Brain microvascular endothelial cell (primary cell): ENCODE results near the gene ALX4.

Source experiments
- DNase-seq: peaks from one replicate; pipeline ENCODE4 v3.0.0-alpha.2; 2020
- H3K27ac ChIP-seq: fragments of 250-450 bp; sonication (Bioruptor Pico); 2 replicates; pipeline ENCODE4 v1.5.1; 2020; ENCODE audit warnings: mild to moderate bottlenecking, moderate library complexity
- H3K27me3 ChIP-seq: fragments of 250-450 bp; sonication (Bioruptor Pico); replicated peaks from 2 replicates; pipeline ENCODE4 v1.5.1; 2020; ENCODE audit warnings: mild to moderate bottlenecking
- H3K36me3 ChIP-seq: fragments of 250-450 bp; sonication (Bioruptor Pico); replicated peaks from 2 replicates; pipeline ENCODE4 v1.5.1; 2020; ENCODE audit warnings: mild to moderate bottlenecking
- H3K4me3 ChIP-seq: 2 replicates; pipeline ENCODE4 v1.5.1; 2011; ENCODE audit warnings: low read depth, mild to moderate bottlenecking, control low read depth, low read length, moderate library complexity
- in situ Hi-C: cut with HindIII; loops from 2 replicates; pipeline ENCODE4 v1.10.0; 2017; ENCODE audit warnings: low sequenced_read_pairs, low pct_ligation_motif_present
- TF ChIP-seq, protein P1 (sequence below): IDR thresholded peaks from 2 replicates; pipeline ENCODE4 v1.5.1; 2011; ENCODE audit warnings: low read depth, mild to moderate bottlenecking, moderate library complexity, low read length, control low read depth, inconsistent platforms; ENCODE audit errors: missing control alignments

ALX4 gene

DNA sequence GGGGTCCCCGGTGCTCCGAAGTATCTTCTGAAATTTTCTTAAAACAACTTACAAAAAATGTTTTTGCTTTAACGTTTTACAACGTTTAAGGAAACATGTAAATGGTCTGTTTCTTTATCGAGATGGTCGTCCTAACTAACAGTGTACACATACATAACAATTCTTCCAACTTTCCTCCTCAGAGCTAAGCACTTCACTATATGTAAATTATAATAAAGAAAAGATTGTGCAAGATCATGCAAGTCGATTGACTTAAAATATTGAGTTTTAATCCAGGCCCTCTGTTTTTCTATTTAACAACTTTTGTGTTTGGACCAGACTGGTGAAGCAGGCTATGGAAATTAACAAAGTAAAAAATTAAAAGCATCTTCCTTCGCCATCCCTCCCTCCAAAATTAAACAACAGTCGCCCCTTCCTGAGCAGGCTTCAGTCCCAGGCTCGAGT is 4.9 kb downstream of the ALX4 start:
- in situ Hi-C loops = loop anchor here (25.0 kb wide), 1 partner anchor 193 kb away; no protein-coding TSS in a partner anchor
- Histone ChIP-seq H3K36me3 (no peaks in the 10 kb centered on the region), H3K27ac (no peak overlapping the region), H3K4me3 (no peak overlapping the region), H3K27me3 (peaks cover 85% of the 10 kb centered on the region)
- no peak for DNase-seq
- TF ChIP-seq, protein P1, sequence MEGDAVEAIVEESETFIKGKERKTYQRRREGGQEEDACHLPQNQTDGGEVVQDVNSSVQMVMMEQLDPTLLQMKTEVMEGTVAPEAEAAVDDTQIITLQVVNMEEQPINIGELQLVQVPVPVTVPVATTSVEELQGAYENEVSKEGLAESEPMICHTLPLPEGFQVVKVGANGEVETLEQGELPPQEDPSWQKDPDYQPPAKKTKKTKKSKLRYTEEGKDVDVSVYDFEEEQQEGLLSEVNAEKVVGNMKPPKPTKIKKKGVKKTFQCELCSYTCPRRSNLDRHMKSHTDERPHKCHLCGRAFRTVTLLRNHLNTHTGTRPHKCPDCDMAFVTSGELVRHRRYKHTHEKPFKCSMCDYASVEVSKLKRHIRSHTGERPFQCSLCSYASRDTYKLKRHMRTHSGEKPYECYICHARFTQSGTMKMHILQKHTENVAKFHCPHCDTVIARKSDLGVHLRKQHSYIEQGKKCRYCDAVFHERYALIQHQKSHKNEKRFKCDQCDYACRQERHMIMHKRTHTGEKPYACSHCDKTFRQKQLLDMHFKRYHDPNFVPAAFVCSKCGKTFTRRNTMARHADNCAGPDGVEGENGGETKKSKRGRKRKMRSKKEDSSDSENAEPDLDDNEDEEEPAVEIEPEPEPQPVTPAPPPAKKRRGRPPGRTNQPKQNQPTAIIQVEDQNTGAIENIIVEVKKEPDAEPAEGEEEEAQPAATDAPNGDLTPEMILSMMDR = no peak

DNA sequence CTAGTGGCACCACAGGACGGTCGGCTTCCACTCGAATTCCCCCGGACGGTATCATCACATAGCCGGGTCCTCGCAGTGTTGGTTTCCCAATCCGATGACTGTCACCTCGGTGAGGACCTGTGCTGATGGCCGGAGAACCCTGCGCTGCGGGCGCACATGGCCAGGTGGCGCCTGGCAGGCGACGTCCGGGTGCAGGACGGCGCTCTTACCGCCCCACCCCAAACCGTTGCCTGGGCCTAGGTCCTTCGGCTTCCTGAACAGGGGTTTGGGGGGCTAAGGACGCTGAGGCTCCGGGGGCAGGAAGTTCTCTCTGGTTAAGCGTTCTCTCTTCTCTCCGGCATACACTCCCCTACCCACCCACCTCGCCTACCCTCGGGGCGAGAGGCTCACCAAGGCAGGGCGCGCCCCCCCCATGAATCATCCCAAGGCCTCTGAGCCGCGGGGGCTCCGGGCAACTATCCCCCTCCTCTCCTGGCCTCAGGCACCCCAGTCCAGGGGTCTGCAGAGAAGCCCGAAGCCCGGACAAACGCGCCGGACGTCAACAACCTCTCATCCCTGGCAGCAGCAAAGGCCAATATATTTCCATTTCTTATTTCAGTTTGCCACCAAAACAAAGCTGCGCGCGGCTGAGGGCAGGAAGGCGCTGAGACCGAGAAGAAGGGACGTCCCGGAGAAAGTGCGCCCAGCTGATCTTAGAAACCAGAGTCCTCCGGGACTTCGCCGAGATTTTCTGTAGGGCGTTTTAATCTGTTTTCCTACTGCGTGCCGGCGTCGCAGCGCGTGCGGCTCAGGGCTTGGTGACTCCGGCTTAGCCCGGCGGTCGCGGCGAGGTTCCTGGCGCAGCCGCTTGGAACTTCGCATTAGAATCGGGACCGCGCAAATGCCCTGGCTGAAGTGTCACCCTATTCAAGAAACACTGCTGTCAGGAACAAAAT is 5.6 kb downstream of the ALX4 start:
- in situ Hi-C loops = loop anchor here (25.0 kb wide), 1 partner anchor 192 kb away; no protein-coding TSS in a partner anchor
- Histone ChIP-seq H3K36me3 (no peaks in the 10 kb centered on the region), H3K27ac (no peak overlapping the region), H3K4me3 (no peak overlapping the region), H3K27me3 (peaks cover 79% of the 10 kb centered on the region)
- TF ChIP-seq, protein P1 = no peak
- peak; percentile 10 for DNase-seq

DNA sequence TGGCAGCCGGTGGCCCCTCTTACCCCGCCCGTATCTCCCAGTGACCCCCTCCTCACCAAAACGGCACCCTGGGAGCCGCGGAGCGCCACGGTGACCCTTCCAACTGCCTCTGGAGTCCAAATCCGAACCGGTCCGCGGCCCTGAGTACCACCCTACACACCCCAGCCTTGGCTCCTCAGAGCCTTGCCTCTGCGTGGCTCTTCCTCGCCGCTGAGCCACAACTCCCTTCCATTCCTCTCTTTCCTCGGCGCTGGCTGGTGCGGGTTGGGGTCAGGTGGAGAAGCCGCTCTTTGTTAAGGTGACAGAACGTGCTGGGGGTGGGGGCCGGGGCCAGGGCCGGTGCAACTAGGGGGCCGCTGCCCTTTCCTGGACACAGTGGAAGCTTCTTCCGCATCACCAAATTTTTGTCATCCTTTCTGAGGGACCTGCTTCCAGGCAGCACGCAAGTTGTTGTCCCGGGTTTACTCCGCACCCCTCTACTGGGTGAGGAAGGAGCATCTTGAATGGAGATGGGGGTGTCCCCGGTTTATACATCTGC is 6.5 kb downstream of the ALX4 start:
- in situ Hi-C loops = loop anchor here (25.0 kb wide), 1 partner anchor 191 kb away; no protein-coding TSS in a partner anchor
- no peak for DNase-seq

DNA sequence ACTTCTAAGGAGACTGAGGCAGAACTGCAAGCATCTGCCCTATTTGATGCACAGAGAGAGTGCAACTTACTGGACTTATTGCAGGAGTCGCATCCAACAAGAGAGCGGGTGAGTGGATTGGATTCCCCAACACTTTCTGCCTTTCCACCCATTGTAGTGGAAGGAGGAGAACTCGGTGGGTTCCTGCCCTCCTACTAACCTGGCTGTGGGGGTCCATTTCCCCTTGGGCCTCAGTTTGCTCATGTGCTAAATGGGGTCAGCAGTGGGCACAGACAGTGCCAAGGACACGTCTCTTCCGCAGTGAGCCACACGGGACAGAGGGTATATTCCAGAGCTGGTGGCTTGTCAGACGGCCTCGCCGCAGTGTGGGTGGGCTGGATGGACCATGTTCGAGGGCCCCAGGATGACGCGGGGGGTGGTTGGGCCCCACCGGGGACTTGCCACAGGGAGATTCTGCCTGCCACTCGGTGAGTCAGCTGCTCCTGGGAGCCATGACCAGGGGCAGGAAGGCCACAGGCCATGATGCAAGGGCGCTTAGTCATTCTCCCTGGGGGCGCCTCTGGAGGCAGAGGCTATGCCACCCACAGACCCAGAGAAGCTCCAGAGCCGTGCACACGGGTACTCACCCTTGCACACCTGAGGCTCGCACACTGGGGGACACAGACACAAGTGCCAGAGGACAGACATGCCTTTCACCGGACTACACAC is 8.2 kb downstream of the ALX4 start:
- in situ Hi-C loops = loop anchor here (25.0 kb wide), 1 partner anchor 189 kb away; no protein-coding TSS in a partner anchor
- H3K36me3 ChIP-seq = no peaks in the 10 kb centered on the region
- TF ChIP-seq, protein P1 = no peak
- H3K27me3 ChIP-seq = peaks cover 55% of the 10 kb centered on the region
- no peak overlapping the region for H3K4me3 ChIP-seq
- H3K27ac ChIP-seq = no peak overlapping the region
- peak; percentile 8 for DNase-seq

More for the DNA sequence above, 6.5 kb downstream of the ALX4 start:
- no peaks in the 10 kb centered on the region for H3K36me3 ChIP-seq
- no peak overlapping the region for H3K4me3 ChIP-seq
- H3K27me3 ChIP-seq = peaks cover 72% of the 10 kb centered on the region
- TF ChIP-seq, protein P1 = no peak
- no peak overlapping the region for H3K27ac ChIP-seq

DNA sequence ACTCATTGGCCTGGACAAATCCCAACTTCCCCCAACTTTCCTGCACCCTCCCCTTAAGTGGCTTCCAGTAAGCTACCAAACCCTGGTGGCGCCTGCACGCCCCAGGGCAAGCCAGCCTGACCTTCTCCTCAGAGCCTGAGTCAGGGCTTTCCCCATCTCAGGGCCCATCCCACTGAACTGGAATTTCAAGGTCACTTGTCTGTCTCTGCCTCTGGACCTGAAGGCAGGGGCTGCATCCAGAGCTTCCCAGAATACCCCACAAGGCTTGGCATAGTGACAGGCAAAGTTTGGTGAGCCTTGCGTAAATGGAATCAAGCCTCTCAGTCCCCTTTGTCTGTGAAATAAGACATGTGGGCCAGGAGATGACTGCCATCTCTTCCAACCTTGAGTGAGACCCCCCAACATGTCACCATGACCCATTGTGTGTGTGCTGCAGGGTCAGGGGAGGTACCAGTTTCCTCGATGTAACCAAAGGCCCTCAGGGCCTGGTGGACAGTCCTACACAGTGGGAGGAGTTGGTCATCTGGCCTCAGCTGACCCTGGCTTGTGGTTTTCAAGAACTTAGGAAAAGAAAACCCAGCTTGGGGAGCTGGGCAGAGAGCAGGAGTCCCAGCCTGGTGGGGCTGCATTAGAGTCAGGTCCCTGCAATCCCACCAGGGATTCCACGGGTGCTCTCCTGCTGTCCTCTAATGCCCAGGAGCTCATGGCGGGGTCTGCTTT is 8.9 kb downstream of the ALX4 start:
- H3K4me3 ChIP-seq = no peak overlapping the region
- no peak for DNase-seq
- in situ Hi-C loops = loop anchor here (25.0 kb wide), 1 partner anchor 189 kb away; no protein-coding TSS in a partner anchor
- H3K27me3 ChIP-seq = peaks cover 48% of the 10 kb centered on the region
- TF ChIP-seq, protein P1 = no peak
- H3K36me3 ChIP-seq = no peaks in the 10 kb centered on the region
- H3K27ac ChIP-seq = no peak overlapping the region
